NCI-H2171 treated with DMSO at 0.1 percent for 48 hours (cell line): ENCODE results near the gene MYO5C.
"Not testable (repeated sequence)": the region's sequence is repeated elsewhere in the genome, so short reads cannot be mapped to it uniquely, and the experiment has no call there.

Experiments used
- DNase-seq: peaks from one replicate; lab custom pipeline; 2025; lab: John Stamatoyannopoulos, UW

MYO5C gene

DNA sequence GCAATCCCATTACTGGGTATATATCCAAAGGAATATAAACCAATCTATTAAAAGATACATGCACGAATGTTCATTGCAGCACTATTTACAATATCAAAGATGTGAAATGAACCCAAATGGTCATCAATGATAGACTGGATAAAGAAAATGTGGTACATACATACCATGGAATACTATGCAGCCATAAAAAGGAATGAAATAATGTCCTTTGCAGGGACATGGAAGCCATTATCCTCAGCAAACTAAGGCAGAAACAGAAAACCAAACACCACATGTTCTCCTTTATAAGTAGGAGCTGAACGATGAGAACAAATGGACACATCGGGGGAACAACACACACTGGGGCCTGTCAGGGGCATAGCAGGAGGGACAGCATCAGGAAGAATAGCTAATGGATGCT is 125.4 kb downstream of the MYO5C start:
- not testable (repeated sequence) for DNase-seq

DNA sequence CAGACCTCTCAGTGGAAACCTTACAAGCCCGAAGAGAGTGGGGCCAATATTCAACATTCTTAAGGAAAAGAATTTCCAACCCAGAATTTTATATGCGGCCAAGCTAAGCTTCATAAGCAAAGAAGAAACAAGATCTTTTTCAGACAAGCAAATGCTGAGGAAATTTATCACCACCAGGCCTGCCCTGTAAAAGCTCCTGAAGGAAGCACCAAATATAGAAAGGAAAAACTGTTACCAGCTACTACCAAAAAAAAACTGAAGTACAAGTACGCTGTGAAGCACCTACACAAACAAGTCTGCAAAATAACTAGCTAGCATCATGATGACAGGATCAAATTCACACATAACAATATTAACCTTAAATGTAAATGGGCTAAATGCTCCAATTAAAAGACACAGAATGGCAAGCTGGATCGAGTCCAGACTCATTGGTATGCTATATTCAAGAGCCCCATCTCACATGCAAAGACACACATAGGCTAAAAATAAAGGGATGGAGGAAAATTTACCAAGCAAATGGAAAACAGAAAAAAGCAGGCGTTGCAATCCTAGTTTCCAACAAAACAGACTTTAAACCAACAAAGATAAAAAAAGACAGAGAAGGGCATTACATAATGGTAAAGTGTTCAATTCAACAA is 130.0 kb downstream of the MYO5C start:
- DNase-seq, result not testable (repeated sequence)

DNA sequence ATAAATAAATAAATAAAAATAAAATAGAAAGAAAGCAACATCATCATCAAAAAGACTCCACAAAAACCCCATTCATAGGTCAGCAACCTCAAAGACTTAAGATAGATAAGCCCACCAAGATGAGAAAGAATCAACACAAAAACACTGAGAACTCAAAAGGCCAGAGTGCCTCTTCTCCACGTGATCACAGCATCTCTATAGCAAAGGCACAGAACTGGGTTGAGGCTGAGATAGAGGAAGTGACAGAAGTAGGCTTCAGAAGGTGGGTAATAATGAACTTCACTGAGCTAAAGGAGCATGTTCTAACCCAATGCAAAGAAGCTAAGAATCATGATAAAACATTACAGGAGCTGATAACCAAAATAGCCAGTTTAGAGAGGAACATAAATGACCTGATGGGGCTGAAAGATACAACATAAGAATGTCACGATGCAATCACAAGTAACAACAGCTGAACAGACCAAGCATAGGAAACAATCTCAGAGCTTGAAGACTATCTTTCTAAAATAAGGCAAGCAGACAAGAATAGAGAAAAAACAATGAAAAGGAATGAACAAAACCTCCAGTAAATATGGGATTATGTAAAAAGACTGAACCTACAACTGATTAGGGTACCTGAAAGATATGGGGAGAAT is 130.9 kb downstream of the MYO5C start:
- no peak for DNase-seq

- no peak for DNase-seq
Observed at GRCh38 chr15:52163321-52164190, 132.0 kb downstream of the MYO5C start.

- DNase-seq, result no peak
Observed at GRCh38 chr15:52162876-52163275, 132.7 kb downstream of the MYO5C start.

GRCh38 chr15:52162260-52162659 is 133.3 kb downstream of the MYO5C start:
- DNase-seq, result no peak

DNA sequence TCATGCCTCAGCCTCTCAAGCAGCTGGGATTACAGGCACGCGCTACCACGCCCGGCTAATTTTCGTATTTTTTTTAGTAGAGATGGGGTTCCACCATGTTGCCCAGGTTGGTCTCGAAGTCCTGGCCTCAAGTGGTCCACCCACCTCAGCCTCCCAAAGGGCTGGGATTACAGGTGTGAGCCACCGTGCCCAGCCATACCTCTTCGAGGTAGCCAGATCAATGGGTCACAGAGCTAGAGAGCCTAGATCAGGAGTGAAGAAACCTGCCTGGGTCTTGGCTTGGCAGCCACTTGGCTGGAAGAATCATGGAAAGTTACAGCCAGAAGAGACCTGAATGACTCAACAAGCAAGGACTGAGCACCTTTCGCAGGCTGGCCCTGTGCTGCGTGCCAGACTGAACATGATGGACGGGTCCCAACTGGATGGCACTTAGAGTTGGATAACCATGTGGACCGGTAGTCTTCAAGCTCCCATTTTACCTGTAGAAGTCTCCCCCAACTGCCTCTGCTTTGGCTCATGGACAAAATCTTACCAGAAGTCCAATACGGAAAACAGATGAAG is 134.1 kb downstream of the MYO5C start:
- DNase-seq, result no peak

GRCh38 chr15:52159645-52160044 is 136.0 kb downstream of the MYO5C start:
- no peak for DNase-seq

GRCh38 chr15:52158084-52158765 is 137.4 kb downstream of the MYO5C start:
- no peak for DNase-seq

GRCh38 chr15:52155878-52156277 is 139.7 kb downstream of the MYO5C start:
- DNase-seq, result no peak

DNA sequence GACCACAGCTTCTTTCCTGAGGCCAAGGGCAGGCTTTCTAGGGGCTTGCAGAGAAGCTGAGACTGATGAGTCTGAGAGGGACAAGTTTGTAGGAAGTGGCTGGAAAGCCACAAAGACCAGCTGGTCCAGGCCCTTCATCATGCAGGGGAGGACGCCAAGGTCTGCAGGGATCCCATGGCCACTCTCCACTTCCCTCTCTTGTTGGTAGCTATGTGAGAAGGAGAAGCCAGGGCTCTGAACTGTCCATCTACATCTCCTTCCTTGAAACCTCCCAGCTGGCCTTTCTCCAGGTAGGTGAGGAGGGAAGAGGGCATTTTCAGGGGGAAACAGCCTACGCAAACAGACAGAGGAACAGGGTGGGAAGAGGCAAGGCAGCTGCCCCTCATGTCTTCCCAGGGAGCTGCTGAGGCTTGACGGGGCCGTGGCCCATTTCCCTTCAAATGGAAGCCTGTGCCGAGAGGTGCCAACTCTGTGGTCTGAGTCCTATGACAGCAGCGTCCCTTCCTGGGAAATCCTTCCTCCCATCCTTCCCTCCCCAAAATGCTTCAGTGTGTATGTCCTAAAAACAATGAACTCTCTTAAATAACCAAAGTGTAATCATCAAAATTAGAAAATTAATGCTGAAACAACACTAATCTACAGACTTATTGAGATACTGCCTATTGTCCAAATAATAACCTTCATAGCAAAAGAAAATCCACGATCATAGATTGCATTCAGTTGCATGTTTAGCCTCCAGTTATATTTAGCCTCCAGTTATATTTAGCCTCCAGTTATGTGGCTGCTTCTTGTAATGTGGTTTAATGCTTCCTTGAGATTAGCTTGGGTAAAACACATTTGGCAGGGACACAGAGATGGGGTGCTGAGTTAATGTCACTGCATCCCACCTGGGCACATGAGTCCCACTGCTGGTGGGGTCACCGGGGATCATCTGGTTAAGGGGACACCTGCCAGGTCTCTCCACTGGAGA is 140.4 kb downstream of the MYO5C start:
- DNase-seq, result no peak

DNA sequence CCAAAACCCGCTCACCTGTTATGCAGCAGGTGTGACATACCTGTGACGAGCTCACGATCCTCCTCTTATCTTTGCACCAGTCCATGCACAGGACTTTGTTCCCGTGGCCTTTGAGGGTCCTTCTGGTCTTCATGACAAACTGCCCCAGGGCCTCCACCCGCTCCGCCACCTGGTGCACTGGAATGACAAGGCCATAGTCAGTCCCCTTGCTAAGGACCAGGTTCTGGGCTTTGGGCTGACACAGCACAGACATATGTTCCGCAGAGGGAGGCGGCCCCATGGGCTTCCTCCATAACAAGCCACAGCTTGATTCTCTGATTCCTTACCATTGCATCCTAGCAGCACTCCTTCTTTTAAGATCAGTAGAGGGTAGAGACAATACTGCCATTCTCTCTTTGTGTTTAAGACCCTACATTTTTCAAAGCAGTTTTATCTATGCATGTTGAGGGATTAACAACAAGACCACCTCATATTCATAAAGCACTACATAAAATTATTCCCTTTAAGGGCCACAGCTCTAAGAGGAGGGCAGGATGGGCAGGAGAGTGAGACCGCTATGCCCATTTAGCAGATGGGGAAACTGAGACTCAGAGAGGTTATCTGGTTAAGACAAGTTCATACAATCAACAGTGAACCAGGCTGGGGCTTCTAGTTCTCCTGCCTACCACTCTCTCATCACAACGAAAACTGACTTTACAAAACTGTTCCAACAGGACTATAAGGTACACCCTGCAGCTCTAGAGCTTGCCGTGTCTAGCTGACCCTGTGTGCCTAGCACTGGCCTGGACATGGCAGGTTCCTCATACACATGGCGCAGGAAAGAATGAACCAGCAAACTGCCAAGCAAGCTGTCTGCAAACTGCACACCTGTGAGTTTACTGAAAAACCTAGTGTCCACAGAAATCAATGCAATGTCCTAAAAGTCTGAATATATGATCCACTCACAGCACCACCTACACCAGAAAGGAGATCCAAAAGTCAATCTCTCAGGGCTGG is 141.4 kb downstream of the MYO5C start:
- no peak for DNase-seq

GRCh38 chr15:52151353-52151752 is 144.3 kb downstream of the MYO5C start:
- DNase-seq, result no peak

GRCh38 chr15:52150871-52151270 is 144.7 kb downstream of the MYO5C start:
- DNase-seq, result no peak

- DNase-seq, result no peak
Observed at GRCh38 chr15:52150043-52150825, 145.4 kb downstream of the MYO5C start.

- no peak for DNase-seq
Observed at GRCh38 chr15:52148403-52148802, 147.2 kb downstream of the MYO5C start.

DNA sequence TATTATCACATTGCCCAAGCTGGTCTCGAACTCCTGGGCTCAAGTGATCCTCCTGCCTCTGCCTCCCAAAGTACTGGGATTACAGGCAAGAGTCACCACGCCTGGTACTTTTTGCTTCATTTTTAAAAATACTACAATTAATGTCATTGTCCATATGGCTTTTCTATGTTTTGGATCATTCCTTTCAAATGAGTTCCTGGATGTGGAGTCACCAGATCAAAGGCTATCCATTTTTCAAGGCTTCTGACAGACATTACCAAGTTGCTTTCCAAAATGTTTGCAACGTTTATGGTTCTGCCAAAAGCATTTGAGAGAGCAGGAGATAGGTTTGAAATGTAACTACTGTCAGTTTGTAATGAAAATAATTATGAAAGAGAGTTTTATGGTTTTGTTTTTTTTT is 148.8 kb downstream of the MYO5C start:
- DNase-seq, result no peak

- no peak for DNase-seq
Observed at GRCh38 chr15:52146261-52146660, 149.3 kb downstream of the MYO5C start.

DNA sequence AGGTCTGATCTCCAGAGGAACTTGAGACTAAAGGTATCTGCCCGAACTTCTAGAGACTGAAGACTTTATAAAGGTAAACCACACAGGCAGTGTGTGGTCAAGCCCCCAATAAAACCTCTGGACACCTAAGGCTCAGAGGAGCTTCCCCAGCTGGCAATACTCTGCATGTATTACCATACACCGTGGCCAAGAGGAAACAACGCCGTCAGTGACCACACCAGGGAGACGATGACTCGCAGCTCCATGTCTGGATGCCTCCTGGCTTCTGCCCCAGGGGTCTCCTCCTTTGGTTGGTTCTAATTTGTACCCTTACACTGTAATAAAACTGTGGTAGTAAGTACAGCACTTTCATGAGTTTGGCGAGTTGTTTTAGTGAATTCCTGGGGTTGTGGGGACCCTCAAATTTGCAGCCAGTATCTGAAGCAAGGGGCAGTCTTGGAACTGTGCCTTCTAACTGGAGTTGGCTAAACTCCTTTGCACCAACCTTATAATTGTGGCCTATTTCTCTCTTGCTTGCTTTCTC is 150.9 kb downstream of the MYO5C start:
- no peak for DNase-seq
